Fibroblast of lung (primary cell): Measurements from ENCODE around the gene MRPS18A.

Source experiments
- EZH2 ChIP-seq: IDR thresholded peaks from 2 replicates; pipeline ENCODE4 v1.5.1; 2012; ENCODE audit warnings: low read length, control low read depth, mild to moderate bottlenecking; ENCODE audit errors: missing control alignments
- TF ChIP-seq, protein P1 (sequence below), 2 donors: IDR thresholded peaks in 1 of 2; conservative IDR thresholded peaks in 1 of 2; 1 replicate in 1 of 2; 2 replicates in 1 of 2; pipeline ENCODE4 v1.5.1; 2011 to 2012; ENCODE audit warnings: low read length in 2 of 2, control low read depth in 1 of 2, inconsistent platforms in 1 of 2, low read depth in 1 of 2, mild to moderate bottlenecking in 1 of 2

DNA sequence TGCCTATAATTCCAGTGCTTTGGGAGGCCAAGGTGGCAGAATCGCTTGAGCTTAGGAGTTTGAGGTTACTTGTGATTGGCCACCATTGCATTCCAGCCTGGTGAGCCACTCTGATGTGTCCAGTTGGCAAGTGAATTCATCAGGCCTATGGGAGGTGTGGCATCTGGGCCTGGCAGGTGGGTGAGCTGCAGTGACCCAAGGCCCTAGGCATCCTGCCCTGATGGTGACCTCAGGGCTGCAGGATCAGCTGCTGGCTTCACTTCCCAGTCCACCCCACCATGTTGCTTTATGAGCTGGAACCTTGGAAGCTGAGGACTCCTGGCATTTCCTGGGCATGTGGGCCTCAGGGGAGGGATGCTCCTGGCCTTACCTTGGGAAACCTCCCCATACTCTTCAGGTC is 22.2 kb downstream of the MRPS18A start:
- TF ChIP-seq, protein P1, sequence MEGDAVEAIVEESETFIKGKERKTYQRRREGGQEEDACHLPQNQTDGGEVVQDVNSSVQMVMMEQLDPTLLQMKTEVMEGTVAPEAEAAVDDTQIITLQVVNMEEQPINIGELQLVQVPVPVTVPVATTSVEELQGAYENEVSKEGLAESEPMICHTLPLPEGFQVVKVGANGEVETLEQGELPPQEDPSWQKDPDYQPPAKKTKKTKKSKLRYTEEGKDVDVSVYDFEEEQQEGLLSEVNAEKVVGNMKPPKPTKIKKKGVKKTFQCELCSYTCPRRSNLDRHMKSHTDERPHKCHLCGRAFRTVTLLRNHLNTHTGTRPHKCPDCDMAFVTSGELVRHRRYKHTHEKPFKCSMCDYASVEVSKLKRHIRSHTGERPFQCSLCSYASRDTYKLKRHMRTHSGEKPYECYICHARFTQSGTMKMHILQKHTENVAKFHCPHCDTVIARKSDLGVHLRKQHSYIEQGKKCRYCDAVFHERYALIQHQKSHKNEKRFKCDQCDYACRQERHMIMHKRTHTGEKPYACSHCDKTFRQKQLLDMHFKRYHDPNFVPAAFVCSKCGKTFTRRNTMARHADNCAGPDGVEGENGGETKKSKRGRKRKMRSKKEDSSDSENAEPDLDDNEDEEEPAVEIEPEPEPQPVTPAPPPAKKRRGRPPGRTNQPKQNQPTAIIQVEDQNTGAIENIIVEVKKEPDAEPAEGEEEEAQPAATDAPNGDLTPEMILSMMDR (conservative IDR thresholded peaks at IDR 0.05 in 1 of 2, IDR thresholded peaks at IDR 0.05 in 1 of 2; ENCODE audit: low read depth in 1 of 2, low read length in 2 of 2): no peak
- no peak for TF ChIP-seq EZH2
